Panc1 (cell line): Measurements from ENCODE around the gene MED13L. TPM values are rescaled to one million over a fixed set of nuclear protein-coding genes. Genes with fewer than 3 reads are reported as not detected.

Experiments used
- ATAC-seq: fragments of 200-7000 bp; cut with Tn5 transposase; 2 replicates; pipeline ENCODE4 v1.9.1; 2020; ENCODE audit warnings: mild to moderate bottlenecking, moderate library complexity
- BruUV-seq: library from RNA; stranded (reverse); fragments of 400-500 nt; replicated peaks from 2 replicates; lab custom pipeline; 2021; lab: Mats Ljungman, UMichigan
- CTCF ChIA-PET: fragments of 300-600 bp; sonication (Branson Sonifier 250); formaldehyde crosslinking; loops from one replicate; lab custom pipeline; 2022; ENCODE audit warnings: antibody characterized with exemption; lab: Charles Lee
- POLR2A ChIA-PET: fragments of 300-600 bp; sonication (Branson Sonifier 250); formaldehyde crosslinking; loops from one replicate; lab custom pipeline; 2022; ENCODE audit warnings: antibody characterized with exemption; lab: Charles Lee
- DNase-seq: peaks from one replicate; pipeline ENCODE4 v3.0.0-alpha.2; 2010; ENCODE audit warnings: low read depth, low spot score
- H3K27ac ChIP-seq: 2 replicates; pipeline ENCODE4 v1.5.1; 2011; ENCODE audit warnings: mild to moderate bottlenecking, low read length, inconsistent platforms
- H3K27me3 ChIP-seq: fragments of 200-500 bp; sonication (Bioruptor generic); 2 replicates; pipeline ENCODE4 v1.6.0; 2014; ENCODE audit warnings: low read length, inconsistent platforms; ENCODE audit not compliant: control insufficient read depth, insufficient read depth
- H3K36me3 ChIP-seq: fragments of 200-500 bp; sonication (Bioruptor generic); 2 replicates; pipeline ENCODE4 v1.5.1; 2014; ENCODE audit warnings: inconsistent platforms, mild to moderate bottlenecking, low read length, moderate library complexity; ENCODE audit not compliant: control insufficient read depth, insufficient read depth
- H3K4me1 ChIP-seq: 2 replicates; pipeline ENCODE4 v1.5.1; 2011; ENCODE audit warnings: inconsistent platforms, mild to moderate bottlenecking, low read length, moderate library complexity; ENCODE audit not compliant: control insufficient read depth, insufficient read depth
- H3K4me3 ChIP-seq, 2 experiments: 2 replicates each; pipeline ENCODE4 v1.5.1; 2011 to 2012; ENCODE audit warnings: low read depth in 2 of 2, low read length in 2 of 2, mild to moderate bottlenecking in 2 of 2, inconsistent platforms in 1 of 2, moderate library complexity in 1 of 2
- H3K9me3 ChIP-seq: fragments of 200-500 bp; sonication (Bioruptor generic); 2 replicates; pipeline ENCODE4 v1.5.1; 2014; ENCODE audit warnings: low read depth, mild to moderate bottlenecking, inconsistent platforms, low read length, moderate library complexity; ENCODE audit not compliant: control insufficient read depth, insufficient read depth
- CTCF ChIP-seq: fragments of 450-650 bp; IDR thresholded peaks from 2 replicates; pipeline ENCODE4 v1.5.1; 2017; ENCODE audit warnings: mild to moderate bottlenecking
- POLR2AphosphoS5 ChIP-seq: IDR thresholded peaks from 2 replicates; pipeline ENCODE4 v1.6.1; 2012; ENCODE audit warnings: mild to moderate bottlenecking, low read depth, low read length, moderate library complexity
- REST ChIP-seq, 2 experiments: IDR thresholded peaks; 2 replicates each; pipeline ENCODE4 v1.6.1; 2011 to 2012; ENCODE audit warnings: low read depth in 2 of 2, control low read depth in 1 of 2, low read length in 1 of 2, mild to moderate bottlenecking in 1 of 2, moderate library complexity in 1 of 2; ENCODE audit not compliant: insufficient read depth in 1 of 2
- SIN3A ChIP-seq: IDR thresholded peaks from 2 replicates; pipeline ENCODE4 v1.6.1; 2012; ENCODE audit warnings: low read depth, mild to moderate bottlenecking, low read length, moderate library complexity, borderline replicate concordance; ENCODE audit not compliant: insufficient read depth
- TCF7L2 ChIP-seq: IDR thresholded peaks from 2 replicates; pipeline ENCODE4 v1.6.1; 2011; ENCODE audit warnings: mild to moderate bottlenecking, low read depth, low read length, inconsistent platforms
- in situ Hi-C: cut with HindIII; loops from 2 replicates; pipeline ENCODE4 v1.10.0; 2016; ENCODE audit warnings: low sequenced_read_pairs, low pct_unique_long_range_greater_than_20kb
- intact Hi-C: fragments of 100-400 bp; cut with micrococcal nuclease; formaldehyde crosslinking; loops from one replicate; pipeline ENCODE4 v1.10.0; 2022; ENCODE audit not compliant: unreplicated experiment
- total RNA-seq: library from RNA; stranded (reverse); gene quantifications from one replicate; pipeline ENCODE4 v1.2.1, GENCODE V29; 2021; ENCODE audit not compliant: unreplicated experiment

Gene MED13L
- total RNA-seq, 1 experiment from 2014 or later: 170 TPM

GRCh38 chr12:115972241-115972640 is 305.3 kb downstream of the MED13L start:
- in situ Hi-C loops (no loop called here), intact Hi-C loops (no loop called here)
- Histone ChIP-seq H3K27ac (no peak overlapping the region), H3K9me3 (no peaks in the 10 kb centered on the region), H3K36me3 (peaks cover 49% of the 10 kb centered on the region), H3K27me3 (no peaks in the 10 kb centered on the region), H3K4me3 (no peak overlapping the region), H3K4me1 (no peaks in the 10 kb centered on the region)
- ChIA-PET CTCF (no interaction called here), POLR2A (no interaction called here)
- no peak for ATAC-seq
- TF ChIP-seq TCF7L2: no peak
- no peak for TF ChIP-seq CTCF
- TF ChIP-seq SIN3A: no peak
- no peak for TF ChIP-seq REST (IDR thresholded peaks at IDR 0.05; ENCODE audit: insufficient read depth in 1 of 2, low read depth in 2 of 2, low read length in 1 of 2)
- TF ChIP-seq POLR2AphosphoS5: no peak
- BruUV-seq: no TSS peak
- no peak for DNase-seq

GRCh38 chr12:115968211-115968610 is 309.3 kb downstream of the MED13L start:
- ATAC-seq (no peak), DNase-seq (no peak)
- intact Hi-C loops (no loop called here), in situ Hi-C loops (no loop called here)
- Histone ChIP-seq H3K27me3 (no peaks in the 10 kb centered on the region), H3K9me3 (no peaks in the 10 kb centered on the region), H3K4me1 (0 out of 2 replicates have a peak, but pooled peaks cover 2% of the 10 kb centered on the region), H3K4me3 (no peak overlapping the region), H3K27ac (no peak overlapping the region), H3K36me3 (peaks cover 53% of the 10 kb centered on the region)
- no TSS peak for BruUV-seq
- TF ChIP-seq TCF7L2: no peak
- no peak for TF ChIP-seq SIN3A
- no peak for TF ChIP-seq CTCF
- POLR2A ChIA-PET: interaction anchor here (0.6 kb wide), 1 partner anchor 24 kb away, joined by 3 read pairs; no protein-coding TSS in a partner anchor
- CTCF ChIA-PET: no interaction called here
